WERI-Rb-1 (cell line): Measurements from ENCODE around the gene SPNS3.

Experiments used
- DNase-seq: peaks from one replicate; pipeline ENCODE4 v3.0.0-alpha.2; 2020
- H3K27ac ChIP-seq: fragments of 250-450 bp; sonication (Bioruptor Pico); 2 replicates; pipeline ENCODE4 v1.5.1; 2020; ENCODE audit warnings: mild to moderate bottlenecking, moderate library complexity
- H3K27me3 ChIP-seq: fragments of 250-450 bp; sonication (Bioruptor Pico); 2 replicates; pipeline ENCODE4 v1.5.1; 2021; ENCODE audit warnings: mild to moderate bottlenecking, low read depth, moderate library complexity; ENCODE audit not compliant: insufficient read depth, severe bottlenecking
- H3K36me3 ChIP-seq: fragments of 250-450 bp; sonication (Bioruptor Pico); 2 replicates; pipeline ENCODE4 v1.5.1; 2020; ENCODE audit warnings: mild to moderate bottlenecking, moderate library complexity
- H3K4me3 ChIP-seq: 2 replicates; pipeline ENCODE4 v1.5.1; 2011; ENCODE audit warnings: low read depth, mild to moderate bottlenecking, control low read depth, low read length
- H3K9me3 ChIP-seq: fragments of 250-450 bp; sonication (Bioruptor Pico); 2 replicates; pipeline ENCODE4 v1.5.1; 2021; ENCODE audit warnings: mild to moderate bottlenecking, moderate library complexity; ENCODE audit not compliant: severe bottlenecking
- TF ChIP-seq, protein P1 (sequence below): IDR thresholded peaks from 2 replicates; pipeline ENCODE4 v1.5.1; 2011; ENCODE audit warnings: low read depth, mild to moderate bottlenecking, control low read depth, inconsistent platforms, low read length

SPNS3 gene

GRCh38 chr17:4394208-4395110 is 39.3 kb upstream of the SPNS3 start:
- TF ChIP-seq, protein P1, sequence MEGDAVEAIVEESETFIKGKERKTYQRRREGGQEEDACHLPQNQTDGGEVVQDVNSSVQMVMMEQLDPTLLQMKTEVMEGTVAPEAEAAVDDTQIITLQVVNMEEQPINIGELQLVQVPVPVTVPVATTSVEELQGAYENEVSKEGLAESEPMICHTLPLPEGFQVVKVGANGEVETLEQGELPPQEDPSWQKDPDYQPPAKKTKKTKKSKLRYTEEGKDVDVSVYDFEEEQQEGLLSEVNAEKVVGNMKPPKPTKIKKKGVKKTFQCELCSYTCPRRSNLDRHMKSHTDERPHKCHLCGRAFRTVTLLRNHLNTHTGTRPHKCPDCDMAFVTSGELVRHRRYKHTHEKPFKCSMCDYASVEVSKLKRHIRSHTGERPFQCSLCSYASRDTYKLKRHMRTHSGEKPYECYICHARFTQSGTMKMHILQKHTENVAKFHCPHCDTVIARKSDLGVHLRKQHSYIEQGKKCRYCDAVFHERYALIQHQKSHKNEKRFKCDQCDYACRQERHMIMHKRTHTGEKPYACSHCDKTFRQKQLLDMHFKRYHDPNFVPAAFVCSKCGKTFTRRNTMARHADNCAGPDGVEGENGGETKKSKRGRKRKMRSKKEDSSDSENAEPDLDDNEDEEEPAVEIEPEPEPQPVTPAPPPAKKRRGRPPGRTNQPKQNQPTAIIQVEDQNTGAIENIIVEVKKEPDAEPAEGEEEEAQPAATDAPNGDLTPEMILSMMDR, result no peak
- Histone ChIP-seq H3K9me3 (no peaks in the 10 kb centered on the region), H3K27me3 (no peaks in the 10 kb centered on the region), H3K36me3 (no peaks in the 10 kb centered on the region), H3K27ac (no peak overlapping the region), H3K4me3 (no peak overlapping the region)
- DNase-seq, result no peak

- H3K27ac ChIP-seq, result no peak overlapping the region
- H3K36me3 ChIP-seq, result no peaks in the 10 kb centered on the region
- H3K9me3 ChIP-seq, result no peaks in the 10 kb centered on the region
- DNase-seq, result no peak
- TF ChIP-seq, protein P1, result no peak
- H3K27me3 ChIP-seq, result no peaks in the 10 kb centered on the region
- H3K4me3 ChIP-seq, result no peak overlapping the region
These were observed 38.6 kb upstream of the SPNS3 start for GRCh38 chr17:4395111-4395478.

- H3K4me3 ChIP-seq, result no peak overlapping the region
- no peaks in the 10 kb centered on the region for H3K27me3 ChIP-seq
- no peaks in the 10 kb centered on the region for H3K9me3 ChIP-seq
- no peaks in the 10 kb centered on the region for H3K36me3 ChIP-seq
- TF ChIP-seq, protein P1, result no peak
- no peak for DNase-seq
- no peak overlapping the region for H3K27ac ChIP-seq
These were observed 35.9 kb upstream of the SPNS3 start for GRCh38 chr17:4397840-4398239.

GRCh38 chr17:4405038-4405669 is 28.6 kb upstream of the SPNS3 start:
- Histone ChIP-seq H3K9me3 (no peaks in the 10 kb centered on the region), H3K27me3 (no peaks in the 10 kb centered on the region), H3K4me3 (no peak overlapping the region), H3K27ac (no peak overlapping the region), H3K36me3 (no peaks in the 10 kb centered on the region)
- TF ChIP-seq, protein P1, result 0 out of 2 replicates have a peak, but pooled peaks have one; percentile 3
- DNase-seq, result peak; percentile 35

DNA sequence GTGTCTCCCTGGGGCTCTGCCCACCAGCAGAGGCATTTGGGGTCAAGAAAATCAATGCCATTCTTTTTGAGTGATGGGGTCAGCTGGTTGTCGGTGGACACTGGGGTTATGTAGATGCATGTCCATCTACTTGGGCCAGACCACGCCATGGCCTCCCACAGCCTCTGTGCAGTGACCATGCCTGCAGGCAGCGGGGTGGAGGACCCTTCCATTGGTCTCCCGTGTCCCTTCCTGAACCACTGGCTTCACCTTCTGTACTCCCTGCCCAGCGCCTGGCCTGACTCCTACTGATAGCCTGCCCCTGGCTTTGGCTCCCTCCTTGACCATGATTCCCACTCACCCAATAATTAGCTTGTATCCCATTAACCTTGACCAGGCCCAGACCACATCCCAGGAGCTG is 28.0 kb upstream of the SPNS3 start:
- Histone ChIP-seq H3K4me3 (no peak overlapping the region), H3K27ac (no peak overlapping the region), H3K27me3 (no peaks in the 10 kb centered on the region), H3K9me3 (no peaks in the 10 kb centered on the region), H3K36me3 (no peaks in the 10 kb centered on the region)
- TF ChIP-seq, protein P1, result no peak
- DNase-seq, result no peak
